Breast epithelium (tissue), 3 donors: ENCODE results near the gene CCNT1.

Source experiments
- POLR2A ChIP-seq: fragments of 450-650 bp; IDR thresholded peaks from one replicate; pipeline ENCODE4 v1.6.1; 2016; ENCODE audit warnings: antibody characterized with exemption, mild to moderate bottlenecking, moderate library complexity
- POLR2AphosphoS5 ChIP-seq, 3 donors: sonication (generic); formaldehyde crosslinking; IDR thresholded peaks; one replicate each; pipeline ENCODE4 v1.6.1; 2017; ENCODE audit warnings: antibody characterized with exemption in 3 of 3
- TF ChIP-seq, protein P1 (sequence below), 3 donors: fragments of 450-650 bp; IDR thresholded peaks; one replicate each; pipeline ENCODE4 v1.5.1; 2016 to 2017; ENCODE audit warnings: antibody characterized with exemption in 3 of 3, mild to moderate bottlenecking in 3 of 3, moderate library complexity in 3 of 3

GRCh38 chr12:48716168-48716492, 377 bp downstream of the CCNT1 start:
- TF ChIP-seq, protein P1, sequence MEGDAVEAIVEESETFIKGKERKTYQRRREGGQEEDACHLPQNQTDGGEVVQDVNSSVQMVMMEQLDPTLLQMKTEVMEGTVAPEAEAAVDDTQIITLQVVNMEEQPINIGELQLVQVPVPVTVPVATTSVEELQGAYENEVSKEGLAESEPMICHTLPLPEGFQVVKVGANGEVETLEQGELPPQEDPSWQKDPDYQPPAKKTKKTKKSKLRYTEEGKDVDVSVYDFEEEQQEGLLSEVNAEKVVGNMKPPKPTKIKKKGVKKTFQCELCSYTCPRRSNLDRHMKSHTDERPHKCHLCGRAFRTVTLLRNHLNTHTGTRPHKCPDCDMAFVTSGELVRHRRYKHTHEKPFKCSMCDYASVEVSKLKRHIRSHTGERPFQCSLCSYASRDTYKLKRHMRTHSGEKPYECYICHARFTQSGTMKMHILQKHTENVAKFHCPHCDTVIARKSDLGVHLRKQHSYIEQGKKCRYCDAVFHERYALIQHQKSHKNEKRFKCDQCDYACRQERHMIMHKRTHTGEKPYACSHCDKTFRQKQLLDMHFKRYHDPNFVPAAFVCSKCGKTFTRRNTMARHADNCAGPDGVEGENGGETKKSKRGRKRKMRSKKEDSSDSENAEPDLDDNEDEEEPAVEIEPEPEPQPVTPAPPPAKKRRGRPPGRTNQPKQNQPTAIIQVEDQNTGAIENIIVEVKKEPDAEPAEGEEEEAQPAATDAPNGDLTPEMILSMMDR (IDR thresholded peaks at IDR 0.05), result no peak
- TF ChIP-seq POLR2AphosphoS5 (IDR thresholded peaks at IDR 0.05), result no peak
- no peak for TF ChIP-seq POLR2A
